NCI-H748 (cell line): ENCODE results near the gene MAN2B2.

Experiments
- DNase-seq: peaks from one replicate; lab custom pipeline; 2025; ENCODE audit not compliant: unreplicated experiment; lab: John Stamatoyannopoulos, UW

Gene MAN2B2

DNA sequence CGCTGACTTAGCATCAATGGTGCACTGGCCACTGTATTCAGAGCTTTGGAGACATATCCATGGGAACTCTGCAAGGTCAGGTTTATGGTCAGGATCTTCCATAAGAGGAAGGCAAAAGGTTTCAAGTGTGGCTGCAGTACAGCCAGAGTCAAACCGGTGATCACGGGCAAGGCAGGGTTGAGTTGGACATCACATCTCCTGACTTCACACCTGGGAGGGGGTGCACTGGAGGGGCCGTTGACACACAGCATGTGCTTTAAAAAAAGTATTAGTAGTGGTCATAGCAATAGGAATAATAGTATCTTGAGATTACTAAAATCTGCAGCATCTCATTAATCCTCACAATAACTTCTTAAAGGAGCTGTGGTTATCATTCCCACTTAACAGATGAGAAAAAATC lies 28.9 kb upstream of the MAN2B2 start:
- no peak for DNase-seq

DNA sequence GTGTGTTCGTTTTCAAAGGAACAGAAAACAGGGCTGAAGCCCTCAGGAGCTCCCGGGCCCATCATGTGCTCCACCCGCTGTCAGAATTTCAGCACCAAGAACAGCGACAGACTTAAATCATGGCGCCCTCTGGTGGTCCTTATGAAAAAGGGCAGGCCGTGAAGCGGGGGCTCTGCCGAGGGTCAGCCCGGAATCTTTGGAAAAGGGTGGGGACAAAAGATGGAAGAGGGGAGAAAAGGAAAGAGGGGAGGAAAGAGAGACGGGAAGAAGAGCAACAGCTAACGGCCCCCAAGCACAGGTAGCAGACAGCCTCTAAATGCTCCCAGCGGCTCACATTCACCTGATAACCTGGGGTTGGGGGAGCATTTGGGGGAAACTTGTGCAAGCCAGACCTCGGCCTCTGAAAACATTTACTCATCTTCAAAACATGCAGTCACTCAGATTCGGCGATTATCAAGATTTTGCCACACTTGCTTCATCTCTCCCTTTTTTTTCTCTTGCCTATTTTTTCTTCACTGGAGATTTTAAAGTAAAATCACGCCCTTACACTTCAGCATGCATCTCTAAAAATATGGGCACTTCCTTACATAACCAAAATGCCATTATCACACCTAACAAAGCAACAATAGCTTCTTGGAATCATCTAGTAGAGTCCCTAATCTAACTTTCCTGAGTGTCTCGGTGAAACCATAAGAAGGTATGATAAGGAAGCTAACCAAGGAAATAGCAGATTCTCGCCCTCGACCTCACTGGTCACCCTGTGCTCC lies 28.1 kb upstream of the MAN2B2 start:
- peak; percentile 61 for DNase-seq

DNA sequence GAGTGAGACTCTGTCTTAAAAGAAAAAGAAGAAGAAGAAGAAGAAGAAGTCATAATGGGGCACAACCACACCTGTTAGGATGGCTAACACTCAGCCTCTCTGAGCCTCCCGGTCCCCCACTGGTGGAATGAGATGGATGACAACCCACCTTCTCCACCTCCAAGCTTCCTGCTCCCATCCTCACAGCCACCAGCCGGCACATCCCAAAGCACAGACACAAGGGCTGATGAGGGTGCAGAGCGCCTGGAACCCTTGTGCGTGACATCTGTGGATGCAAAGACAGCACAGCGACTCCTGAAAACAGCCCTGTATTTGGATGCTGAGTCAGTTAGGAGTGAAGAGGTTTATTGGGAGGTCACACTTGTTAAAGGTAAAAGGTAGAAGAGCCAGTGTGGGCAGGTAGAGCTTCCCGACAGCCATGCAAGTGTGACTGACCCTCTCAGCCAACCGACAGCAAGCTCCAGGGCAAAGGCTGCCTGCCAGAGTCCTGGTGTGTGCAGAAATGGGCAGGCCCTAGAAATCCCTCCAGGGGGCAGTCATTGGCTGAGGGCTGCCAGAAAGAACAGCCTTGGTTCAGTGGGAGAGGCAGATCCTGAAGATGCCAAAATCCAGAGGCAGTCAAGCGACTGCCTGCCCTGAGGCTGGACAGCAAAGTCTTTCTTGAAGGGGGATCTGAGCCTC lies 26.6 kb upstream of the MAN2B2 start:
- peak; percentile 37 for DNase-seq

DNA sequence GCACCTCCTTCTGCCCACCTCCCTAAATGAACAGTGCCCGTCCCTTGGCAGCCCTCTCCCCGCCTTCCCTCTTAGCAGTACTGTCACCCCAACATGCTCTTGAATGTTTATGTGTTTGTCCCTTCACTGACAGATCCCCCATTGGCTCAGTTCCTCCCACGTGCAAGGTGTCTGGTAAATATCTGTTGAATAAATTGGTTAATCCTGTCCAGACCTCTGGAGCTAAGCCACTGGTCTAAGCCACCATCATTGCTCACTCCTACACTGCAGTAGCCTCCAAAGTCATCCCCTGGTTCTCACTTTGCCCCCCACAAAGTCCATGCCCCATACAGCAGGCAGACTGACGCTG lies 26.1 kb upstream of the MAN2B2 start:
- no peak for DNase-seq

DNA sequence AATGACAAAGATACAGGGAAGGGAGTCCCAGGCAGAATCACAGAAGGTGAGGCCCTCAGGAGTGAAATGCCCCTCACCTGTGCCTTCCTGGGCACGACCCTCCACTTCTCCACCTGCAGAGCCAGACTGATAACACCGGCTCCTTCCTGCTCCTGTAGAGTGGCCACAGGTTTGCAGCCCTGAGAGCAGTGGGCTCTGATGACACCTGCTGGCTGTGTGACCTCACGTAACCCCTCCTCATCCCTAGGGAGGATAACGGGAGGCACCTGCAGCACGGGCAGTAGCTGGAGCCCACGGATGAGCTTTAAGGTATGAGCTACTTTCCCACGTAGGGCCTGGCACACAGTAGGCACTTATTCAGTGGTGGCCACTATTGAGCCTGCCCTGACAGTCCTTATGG lies 25.5 kb upstream of the MAN2B2 start:
- peak; percentile 15 for DNase-seq

DNA sequence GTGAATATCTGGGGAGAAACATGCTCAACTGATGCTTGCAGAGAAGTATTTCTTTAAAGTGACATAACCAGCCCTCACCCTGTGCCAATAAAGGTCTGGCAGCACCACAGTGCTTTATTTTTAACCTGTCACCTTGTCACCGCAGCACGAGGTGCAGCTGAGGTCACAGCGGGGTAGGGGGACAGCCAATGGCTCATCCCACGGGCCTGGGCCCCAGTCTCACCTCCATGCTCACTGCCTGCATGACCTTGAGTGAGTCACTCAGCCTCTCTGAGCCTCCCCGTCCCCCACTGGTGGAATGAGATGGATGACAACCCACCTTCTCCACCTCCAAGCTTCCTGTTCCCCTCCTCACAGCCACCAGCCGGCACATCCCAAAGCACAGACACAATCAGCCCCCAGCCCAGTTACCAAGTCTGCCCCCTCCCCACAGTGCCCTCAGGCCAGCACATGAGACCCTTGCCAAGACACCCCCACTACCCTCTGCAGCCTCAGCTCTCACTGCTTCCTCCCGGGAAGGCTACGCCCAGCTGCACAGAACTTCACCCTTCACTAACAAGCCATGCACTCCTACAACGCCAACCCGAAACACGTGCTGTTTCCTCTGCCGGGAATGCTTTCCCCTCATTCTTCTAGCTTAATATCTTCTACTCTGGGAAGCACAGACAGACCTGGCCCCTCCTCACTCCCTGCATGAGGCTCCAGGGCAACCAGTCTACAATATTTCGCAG lies 24.9 kb upstream of the MAN2B2 start:
- DNase-seq = no peak

DNA sequence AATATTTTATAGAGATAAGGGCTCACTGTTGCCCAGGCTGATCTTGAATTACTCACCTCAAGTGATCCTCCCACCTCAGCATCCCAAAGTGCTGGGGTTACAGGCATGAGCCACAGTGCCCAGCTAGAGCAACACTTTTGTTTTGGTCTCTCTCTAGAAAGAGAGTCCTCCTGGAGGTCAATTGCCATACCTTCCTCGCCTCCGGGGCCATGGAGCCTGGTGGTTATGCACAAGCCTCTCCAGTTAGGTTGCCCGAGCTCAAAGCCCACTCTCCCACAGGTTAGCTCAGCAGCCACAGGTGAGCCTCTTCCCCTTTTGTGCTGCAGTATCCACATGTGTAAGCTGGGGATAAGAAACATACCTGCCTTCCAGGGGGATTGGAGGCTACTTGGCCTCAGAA lies 24.2 kb upstream of the MAN2B2 start:
- no peak for DNase-seq

DNA sequence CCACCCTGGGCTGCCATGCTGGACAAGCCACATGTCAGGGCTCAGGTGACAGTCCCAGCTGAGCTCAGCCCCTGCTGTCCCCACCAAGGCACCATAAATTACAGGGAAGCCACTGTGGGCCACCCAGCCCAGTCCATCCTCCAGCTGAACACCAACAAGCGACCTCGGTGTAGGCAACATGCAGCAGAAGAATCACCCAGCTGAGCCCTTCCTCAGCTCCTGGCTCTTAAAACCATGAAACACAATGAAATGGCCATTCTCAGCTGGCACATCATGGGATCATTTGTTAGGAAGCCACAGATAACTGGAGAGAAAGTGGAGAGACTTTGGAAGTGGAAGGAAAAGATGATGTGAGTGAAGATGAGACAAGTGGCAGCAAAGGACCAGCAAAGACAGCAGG lies 23.3 kb upstream of the MAN2B2 start:
- DNase-seq = no peak

DNA sequence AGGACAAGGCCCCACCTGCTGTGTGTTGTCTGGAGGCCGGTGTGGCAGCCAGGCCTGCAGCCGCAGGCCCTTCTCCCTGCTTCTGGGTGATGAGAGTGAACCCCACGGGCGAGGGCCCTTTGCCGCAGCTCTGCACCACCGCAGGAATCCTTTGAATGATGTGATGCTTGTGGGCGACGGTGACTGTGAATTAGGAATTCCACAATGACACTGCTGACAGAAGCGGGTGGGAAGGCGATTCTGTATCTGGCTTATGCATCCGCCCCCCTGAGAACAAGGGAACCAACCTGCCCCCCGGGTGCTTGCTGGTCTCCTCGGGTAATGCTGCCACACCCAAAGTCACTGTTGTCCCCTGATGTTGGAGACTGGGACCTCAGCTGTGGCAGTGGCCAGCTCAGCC lies 19.5 kb upstream of the MAN2B2 start:
- DNase-seq = no peak

DNA sequence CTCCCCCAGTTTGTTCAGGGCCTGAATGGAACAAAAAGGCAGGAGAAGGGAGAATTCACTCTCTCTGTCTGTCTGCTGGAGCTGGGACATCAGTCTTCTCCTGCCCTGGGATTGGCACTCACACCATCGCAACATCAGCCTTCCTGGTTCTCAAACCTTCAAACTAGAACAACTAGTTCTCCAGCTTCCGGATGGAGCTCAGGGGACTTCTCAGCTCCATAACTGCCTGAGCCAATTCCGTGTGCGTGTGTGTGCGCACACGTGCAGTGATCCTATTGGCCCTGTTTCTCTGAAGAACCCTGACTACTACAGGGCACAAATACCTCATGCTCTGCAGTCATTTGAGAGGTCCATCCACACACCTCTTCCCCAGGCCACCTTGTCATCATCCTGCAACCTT lies 18.7 kb upstream of the MAN2B2 start:
- no peak for DNase-seq

DNA sequence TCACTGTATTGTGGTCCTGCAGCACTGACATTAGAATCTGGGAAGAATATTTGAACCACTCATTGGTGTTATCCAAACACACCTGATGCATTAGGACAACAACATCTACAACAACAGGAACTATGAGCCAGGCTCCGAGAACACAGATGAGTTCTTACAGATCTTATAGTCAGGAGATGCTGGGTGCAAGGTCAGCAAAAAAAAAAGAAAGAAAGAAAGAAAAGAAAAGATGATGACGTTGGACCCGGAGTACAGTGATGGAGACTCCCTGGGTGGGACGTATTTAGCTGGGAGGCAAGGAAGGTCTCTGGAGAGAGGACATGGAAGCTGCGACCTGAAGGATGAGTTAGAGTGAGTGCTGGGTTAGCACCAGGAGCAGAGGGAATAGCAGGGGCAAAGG lies 17.8 kb upstream of the MAN2B2 start:
- DNase-seq = no peak

DNA sequence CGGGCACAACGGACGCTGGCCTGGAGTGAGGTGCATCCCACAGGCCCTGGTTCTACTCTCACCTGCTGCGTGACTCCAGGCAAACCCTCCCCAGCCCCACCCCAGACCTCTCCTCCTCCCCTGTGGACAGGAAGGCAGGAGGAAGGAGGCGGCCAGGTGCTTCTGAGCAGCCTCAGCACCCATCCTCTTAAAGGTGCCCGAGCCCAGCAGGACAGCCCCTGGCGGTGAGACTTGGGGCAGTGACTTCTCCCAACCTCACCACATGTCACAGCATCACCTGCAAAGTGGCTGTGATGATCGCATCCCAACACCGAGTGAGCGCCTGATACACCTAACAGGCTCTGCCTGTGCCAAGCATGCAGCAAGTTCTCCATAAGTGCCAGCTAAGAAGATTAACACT lies 17.1 kb upstream of the MAN2B2 start:
- no peak for DNase-seq

DNA sequence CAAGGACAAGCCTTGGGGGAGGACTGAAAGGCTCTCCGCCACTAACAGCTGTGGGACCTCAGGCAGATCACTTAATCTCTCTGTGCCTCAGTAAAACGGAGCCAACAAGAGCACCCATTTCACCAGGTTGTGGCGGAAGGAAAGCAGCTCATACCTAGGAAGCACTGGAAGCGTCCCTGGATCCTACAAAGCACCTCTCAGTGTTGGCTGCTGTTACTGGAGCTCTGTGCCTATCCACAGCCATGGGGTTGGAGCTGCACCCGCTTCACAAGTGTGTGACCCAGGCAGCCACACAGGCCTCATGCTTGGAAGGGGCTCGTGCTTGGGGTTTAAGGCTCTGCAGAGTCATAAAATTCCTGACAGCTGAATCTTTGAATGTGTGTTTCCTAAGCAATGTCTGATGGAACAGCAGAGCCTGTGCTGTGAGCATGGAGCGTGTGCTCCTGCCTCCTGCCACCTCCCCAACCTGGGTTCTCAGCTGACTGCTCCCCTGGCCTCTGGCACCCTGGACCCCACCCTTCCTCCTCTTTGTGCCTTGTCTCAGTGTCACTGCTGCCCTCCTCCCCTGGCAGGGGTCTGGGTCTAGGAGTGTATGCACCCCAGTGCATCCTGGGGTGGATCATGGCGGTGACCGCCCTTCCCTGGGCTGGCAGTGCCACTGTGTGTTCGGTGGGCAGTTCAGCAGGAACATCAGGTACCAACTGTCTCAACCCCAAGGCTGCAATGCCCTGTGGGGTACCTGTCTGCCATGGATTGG lies 14.4 kb upstream of the MAN2B2 start:
- no peak for DNase-seq

DNA sequence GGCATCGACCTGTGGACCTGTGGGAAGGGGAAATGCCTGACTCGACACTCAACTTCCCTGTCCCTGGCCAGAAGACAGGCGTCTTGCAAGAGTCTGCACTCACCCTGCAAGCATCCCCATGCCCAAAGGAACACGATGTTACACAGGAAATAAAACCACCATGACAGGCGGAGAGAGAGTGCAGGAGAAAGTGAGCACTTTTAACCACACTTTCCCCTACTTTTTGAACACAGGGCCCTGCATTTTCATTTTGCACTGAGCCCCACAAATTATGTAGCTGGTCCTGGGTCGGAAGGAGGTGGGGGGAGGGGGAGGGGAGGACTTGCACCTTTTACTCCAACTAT lies 13.8 kb upstream of the MAN2B2 start:
- DNase-seq = no peak

DNA sequence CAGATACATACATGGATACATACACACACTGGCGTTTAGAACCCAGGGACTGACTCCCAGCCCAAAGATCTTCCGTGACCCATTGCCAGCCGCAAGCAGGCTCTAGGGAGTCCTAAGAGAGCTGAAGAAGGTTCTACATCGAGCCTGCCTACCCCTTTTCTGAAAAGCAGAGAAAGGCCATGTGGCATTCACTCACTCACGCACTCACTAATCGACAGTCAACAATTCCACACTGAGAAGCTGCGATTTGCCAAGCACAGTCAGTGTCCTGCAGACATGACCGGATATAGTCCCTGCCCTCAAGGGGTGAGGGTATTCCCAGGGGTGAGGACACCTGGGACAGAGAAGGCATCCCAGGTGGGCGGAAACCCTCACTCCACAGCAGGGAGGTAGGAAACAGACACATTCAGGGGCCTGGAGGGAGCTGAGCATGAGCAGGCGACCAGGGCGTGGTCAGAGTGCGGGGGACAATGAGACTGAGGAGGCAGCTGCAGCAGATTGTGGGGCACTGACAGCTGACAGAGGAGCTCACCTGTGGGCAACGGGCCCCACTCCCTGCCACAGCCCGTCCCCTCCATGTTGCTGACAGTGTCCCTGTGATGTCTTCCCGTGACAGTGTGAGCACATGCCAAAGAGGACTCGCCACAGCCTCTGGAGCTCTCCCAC lies 13.2 kb upstream of the MAN2B2 start:
- DNase-seq = peak; percentile 57

DNA sequence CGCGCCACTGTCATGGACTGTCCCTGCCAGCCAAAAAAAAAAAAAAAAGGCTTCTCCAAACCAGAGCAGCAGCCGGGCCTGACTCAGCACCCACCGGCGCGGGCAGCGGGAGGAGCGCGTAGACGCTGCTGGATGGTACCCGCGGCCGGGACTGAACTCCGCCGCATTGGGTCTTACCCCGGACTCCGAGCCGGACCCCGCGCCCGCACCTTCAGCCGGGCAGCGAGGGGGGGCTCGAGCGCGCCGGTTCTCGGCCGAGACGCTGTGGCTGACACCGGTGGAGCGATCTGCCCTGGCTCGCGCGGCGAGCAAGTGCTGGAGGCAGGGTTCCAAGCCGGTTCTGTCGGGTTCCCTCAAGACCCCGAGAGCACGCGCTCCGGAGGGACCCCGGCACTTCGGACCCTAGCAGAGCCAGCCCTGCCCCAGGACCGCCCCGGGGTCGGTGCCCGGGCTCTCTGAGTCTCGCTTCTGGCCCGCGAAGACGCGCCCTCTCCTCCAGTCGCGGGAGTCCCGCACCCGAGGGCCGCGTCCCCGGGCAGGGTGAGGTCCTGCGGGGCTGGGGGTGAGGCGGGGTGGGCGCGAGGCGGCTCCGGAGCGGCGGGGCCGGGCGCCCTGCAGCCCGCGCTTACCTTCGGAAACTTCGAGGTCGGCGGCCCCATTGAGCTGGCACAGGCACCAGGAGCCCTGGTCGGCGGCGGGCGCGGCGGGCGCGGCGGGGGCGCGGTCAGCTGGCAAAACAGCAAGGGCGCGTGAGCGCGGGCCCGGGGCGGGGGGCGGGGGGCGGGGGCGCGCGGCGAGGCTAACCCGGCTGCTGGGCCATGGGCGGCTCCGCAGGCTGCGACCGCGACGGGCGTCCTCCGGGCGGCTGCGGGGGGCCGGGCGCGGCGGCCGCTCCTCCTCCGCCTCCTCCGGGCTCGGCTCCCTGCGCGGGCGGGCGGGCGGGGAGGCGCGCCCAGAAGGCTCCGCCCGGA lies 11.8 kb upstream of the MAN2B2 start:
- peak; percentile 47 for DNase-seq

DNA sequence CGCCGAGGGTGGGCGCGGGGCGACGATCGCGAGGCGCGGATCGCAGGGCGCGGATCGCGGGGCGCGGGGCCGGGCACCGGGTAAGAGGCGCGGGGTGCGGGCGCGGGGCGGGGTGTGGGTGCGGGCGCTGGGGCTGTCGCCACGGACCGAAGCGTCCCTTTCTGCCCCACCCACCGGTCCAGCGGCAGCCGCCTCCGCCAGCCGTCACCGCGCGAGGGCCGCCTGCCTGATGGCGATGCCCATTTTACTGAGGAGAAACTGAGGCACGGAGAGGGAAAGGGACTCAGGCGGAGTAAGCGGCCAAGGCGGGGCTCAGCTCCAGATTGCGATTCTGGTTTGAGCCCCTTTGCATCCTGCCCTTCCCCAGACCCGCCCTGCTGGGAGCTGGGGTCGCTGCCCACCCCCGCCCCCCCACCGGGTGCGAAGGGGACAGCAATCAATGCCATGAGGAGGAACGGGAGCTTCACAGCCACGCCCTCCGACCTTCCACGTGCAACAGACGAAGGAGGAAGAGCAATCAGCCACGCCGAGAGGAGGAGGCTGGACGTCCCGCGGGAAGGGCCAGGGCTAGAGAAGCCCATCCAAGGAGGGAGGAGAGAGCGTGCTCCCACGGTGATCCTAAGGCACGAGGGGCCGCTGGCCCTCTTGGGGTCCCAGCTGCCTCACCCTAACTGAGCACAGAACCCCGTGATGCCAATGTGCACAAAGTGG lies 10.9 kb upstream of the MAN2B2 start:
- DNase-seq = peak; percentile 7

DNA sequence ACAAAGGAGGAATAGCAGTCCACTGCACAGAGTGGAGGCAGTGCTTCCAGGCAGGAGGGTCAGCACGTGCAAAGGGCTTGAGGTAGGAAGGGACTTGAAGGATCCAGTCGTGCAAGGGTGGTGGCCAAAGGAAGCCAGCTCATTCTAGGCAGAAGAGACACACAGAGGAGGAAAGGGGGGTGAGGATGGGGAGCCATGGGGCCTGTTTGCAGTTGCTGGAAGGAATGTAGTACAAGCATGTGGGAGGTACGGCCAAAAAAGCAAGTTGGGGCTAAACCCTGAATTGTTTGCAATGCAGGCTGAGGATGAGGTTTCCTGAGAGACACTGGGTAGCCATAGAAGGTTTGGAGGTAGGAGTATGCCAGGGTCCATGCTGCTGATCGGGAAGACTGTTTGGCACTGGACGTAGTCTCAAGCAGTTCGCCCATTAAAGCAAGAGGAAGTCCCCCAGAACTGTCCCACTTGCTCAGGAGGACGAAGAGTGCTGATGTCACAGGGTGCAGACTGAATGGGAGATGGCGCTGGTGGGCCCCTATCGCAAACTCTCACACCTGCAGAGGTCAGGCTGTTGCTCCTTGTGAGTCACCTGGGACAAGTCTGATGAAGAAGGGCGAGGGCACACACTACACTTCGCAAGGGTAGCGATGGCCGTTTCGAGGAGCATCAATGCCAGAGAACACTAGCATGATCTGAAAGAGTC lies 9.1 kb upstream of the MAN2B2 start:
- no peak for DNase-seq
